ENCODE results near the gene WWOX.

- no peak for TF ChIP-seq CTCF (IDR thresholded peaks at IDR 0.05; ENCODE audit: poor library complexity)
- TF ChIP-seq EZH2 (IDR thresholded peaks at IDR 0.05; ENCODE audit: borderline replicate concordance) = no peak
Observed at GRCh38 chr16:78155791-78156345, 56.4 kb downstream of the WWOX start.

Data from hepatocyte (in vitro differentiated cells).